HuH-7 (cell line): ENCODE data around the gene IGFL3.
"Not testable (repeated sequence)": the region's sequence is repeated elsewhere in the genome, so short reads cannot be mapped to it uniquely, and the experiment has no call there.

Experiments used
- DNase-seq: peaks from one replicate; pipeline ENCODE4 v3.0.0; 2011; ENCODE audit warnings: low spot score

The IGFL3 gene

GRCh38 chr19:46125447-46125846, 959 bp upstream of the IGFL3 start:
- DNase-seq = no peak

DNA sequence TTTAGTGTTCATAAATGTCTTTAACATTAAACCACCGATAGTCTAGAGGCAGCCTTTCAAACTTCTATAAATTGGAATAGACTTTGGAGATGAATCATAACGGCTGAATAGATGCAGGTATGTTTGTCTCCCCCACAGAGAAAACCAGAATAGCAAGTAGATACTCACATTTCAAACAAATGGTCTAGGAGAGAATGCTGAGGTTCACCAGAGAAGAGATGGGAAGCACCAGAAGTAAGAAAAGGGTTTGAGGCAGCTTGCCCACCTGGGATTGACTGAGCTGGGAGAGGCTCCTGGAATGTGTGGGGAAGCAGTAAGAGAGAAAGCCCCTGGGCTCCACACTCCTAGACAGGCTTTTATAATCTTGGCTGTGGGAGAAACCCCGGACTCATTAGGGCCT, 6.4 kb downstream of the IGFL3 start:
- DNase-seq = no peak

DNA sequence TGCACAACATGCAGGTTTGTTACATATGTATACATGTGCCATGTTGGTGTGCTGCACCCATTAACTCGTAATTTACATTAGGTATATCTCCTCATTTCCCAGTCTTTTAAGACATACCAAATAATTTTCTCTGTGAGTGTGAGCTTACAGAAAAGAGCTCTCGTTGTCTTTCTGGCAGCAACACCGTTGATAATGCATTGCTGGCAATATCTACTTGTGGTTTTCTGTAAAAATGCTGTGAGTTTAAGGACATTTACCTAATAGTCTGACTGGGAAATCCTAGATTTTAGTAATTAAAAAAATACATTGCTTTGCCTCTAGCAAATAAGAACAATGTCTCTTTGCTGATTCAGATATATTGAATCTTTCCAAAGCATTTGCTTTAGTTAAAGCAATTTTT, 8.4 kb downstream of the IGFL3 start:
- DNase-seq = no peak

DNA sequence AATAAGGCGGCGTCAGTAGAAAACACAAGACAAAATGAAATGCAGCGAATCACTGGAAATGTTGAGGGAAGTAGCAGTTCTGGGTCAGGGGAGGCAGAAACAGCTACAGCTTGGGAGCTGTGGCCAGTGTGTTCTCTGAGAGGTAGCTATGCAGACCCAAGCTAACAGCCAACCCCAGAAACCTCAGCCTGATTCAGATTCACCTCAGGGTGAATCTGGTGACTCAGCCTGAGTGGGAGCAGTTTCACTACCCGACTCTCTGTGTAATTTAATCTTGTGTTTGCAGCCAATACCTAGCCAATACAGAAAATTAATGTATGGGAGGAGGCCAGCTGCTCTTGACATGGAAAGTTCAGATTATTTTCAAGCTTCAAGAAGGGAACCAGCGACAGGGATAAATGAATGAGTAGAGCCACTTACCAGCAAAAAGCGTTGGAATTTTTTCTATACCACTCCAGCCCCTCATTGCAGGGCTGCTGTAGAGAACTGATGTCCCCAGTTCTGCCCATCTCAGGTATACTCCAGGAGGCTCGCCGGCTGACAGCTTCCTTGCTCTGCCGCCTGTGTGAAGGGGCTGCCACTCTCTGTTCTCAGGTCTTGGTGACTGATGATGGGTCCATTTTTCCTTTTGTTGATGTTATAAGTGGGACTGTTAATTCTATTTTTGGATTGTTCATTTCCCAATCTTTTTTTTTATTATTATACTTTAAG, 8.9 kb downstream of the IGFL3 start:
- DNase-seq = no peak

GRCh38 chr19:46113726-46114125, 10.8 kb downstream of the IGFL3 start:
- DNase-seq = no peak

DNA sequence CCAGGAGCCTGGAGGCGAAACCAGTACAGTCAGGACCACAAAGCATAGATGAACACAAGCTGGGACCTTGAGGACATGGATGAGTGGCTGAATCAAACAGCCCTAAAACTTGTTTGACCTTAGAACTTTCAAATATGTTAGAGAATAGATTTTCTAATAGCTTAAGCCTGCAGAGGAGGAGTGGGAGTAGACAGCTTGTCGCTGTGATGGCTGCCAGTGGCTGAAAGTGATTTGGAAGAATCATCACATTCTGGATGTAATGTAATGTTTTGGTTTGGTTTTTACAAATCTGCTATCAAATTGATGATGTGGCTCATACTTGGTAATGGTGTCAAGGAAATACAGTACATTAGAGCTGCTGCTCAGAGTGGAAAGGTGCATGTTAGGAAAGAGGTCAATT, 12.0 kb downstream of the IGFL3 start:
- no peak for DNase-seq

DNA sequence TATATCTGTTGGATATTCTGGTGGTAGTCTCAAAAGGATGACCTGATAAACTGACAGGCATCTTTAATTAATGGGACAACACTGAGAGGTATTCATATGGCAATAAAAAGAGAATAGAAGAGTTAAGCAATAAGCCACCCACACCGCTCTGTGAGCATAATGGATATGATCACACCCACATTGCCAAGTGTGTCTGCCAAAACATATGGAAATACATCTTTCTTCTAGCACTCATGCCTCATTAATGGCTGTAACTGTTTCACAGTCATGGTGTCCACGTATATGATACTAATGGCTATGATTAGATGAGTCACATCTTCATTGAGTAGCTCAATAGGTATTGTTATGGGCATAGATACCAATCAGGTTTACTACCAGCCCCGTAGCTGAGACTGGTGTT, 13.1 kb downstream of the IGFL3 start:
- DNase-seq = no peak

DNA sequence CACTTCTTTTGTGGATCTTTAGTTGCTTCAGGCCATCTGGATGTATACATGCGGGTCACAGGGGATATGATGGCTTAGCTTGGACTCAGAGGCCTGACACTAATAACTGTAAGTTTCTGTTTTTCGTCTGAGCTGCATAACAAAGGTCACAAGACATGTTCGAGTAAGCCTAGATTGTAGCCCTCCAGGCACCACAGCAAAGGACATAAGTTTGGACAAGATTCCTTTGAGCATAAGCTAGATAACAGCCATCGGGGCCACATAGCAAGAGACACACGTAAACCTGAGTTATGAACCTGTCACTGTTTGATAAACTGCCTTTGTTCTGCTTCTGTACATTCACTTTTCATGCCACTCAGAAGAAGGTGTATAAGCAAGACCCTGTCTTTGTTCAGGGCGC, 14.6 kb downstream of the IGFL3 start:
- DNase-seq = no peak

GRCh38 chr19:46107371-46107770, 17.1 kb downstream of the IGFL3 start:
- no peak for DNase-seq

DNA sequence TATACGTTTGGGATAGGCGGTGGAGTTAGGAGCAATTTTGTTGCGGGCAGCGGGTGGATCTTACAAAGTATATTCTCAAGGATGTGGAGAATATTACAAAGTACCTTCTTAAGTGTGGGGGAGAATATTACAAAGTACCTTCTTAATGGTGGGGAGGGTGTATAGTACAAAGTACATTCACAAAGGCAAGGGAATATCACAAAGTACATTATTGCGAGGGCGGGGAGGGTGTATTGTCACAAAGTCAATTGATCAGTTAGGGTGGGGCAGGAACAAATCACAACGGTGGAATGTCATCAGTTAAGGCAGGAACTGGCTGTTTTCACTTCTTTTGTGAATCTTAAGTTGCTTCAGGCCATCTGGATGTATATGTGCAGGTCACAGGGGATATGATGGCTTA, 22.2 kb downstream of the IGFL3 start:
- not testable (repeated sequence) for DNase-seq

- DNase-seq = no peak
These were observed 23.2 kb downstream of the IGFL3 start for GRCh38 chr19:46101293-46101692.

DNA sequence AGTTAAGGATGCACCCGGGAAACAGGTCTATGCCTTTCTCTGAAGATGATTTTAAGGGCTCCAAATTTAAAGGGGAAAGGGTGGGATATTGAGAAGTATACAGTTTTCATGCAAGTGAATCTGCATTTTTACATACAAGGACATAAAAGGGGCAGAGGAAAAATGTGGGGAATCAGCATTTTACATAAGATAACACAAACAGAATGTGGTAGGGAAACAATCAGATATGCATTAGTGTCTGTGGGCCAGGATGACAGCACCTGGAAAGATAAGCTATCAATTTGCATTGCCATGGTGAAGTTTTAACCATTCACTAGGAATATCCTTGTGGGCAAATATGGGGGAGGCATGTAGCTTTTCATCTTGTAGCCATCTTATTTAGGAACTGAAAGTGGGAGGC, 24.1 kb downstream of the IGFL3 start:
- no peak for DNase-seq

DNA sequence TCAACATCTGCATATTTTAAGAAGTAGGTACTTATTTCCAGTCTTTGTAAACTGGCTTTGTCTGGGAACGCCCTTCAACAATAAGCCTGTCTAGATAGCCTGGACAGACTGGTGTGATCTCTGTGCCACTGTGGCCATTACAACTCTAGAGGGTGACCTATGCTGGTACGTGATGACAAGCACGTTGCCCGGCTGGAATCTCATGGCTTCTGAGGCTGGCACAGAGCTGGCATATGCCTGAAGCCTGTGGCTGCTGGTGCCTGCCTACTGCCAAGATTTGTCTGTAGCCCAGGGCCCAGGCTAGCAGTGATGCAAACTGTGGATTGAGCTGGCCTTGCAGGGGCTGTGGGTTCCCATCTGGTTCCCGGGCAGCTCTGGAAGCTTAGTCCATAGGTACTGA, 34.0 kb downstream of the IGFL3 start:
- DNase-seq = no peak

DNA sequence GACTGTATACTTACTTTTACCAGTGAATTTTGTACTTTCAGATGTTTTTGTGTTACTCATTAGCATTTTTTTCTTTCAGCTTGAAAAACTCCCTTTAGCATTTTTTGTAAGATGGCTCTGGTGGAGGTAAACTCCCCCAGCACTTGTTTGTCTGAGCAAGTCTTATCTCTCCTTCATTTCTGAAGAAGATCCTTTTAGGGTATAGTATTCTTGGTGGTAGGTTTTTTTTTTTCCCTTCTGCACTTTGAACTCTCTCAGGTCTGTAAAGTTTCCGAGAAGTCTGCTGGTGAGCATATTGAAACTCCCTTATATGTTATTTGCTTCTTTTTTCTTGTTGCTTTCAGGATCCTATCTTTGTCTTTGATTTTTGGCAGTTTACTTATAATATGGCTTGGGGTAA, 35.1 kb downstream of the IGFL3 start:
- no peak for DNase-seq

- no peak for DNase-seq
These were observed 36.4 kb downstream of the IGFL3 start for GRCh38 chr19:46088101-46088500.

DNA sequence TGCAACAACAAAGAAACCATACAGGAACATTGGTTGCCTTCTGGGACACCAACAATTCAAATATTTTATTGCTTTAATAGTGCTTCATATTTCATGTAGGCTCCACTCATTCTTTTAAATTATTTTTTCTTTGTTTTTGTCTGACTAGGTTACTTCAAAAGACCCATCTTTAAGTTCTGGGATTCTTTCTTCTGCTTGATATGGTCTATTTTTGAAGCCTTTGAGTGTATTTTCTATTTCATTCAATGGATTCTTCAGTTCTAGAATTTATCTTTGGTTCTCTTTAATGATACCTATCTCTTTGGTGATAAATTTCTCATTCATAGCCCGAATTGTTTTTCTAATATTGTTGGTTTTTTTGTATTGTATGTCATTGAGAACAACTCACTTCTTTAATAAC, 38.6 kb downstream of the IGFL3 start:
- no peak for DNase-seq

GRCh38 chr19:46082728-46083050, 41.8 kb downstream of the IGFL3 start:
- no peak for DNase-seq

- DNase-seq = peak; percentile 47
These were observed 42.4 kb downstream of the IGFL3 start for GRCh38 chr19:46081928-46082727.

DNA sequence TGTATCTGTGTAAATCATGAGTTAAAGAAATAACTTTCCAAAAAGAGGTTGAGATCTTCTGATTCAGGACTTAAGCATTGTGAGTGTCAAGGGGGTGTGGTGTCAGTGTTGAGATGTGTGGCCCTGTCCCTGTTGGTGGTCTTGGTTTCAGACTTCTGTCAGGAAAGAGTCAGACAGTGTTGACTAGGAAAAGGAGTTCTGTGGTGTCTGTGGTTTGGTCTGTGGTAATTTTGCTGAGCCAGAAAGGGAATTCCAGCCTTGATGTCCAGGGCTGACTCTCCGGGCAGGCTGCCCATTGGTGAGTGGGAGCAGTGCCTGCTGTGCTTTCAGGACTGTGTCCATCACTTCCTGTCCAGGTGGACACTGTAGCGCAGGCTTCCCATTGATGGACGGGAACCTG, 43.9 kb downstream of the IGFL3 start:
- no peak for DNase-seq

- no peak for DNase-seq
These were observed 44.9 kb downstream of the IGFL3 start for GRCh38 chr19:46079576-46079975.

GRCh38 chr19:46078573-46079332, 45.7 kb downstream of the IGFL3 start:
- DNase-seq = peak; percentile 55

- no peak for DNase-seq
These were observed 46.7 kb downstream of the IGFL3 start for GRCh38 chr19:46077815-46078167.
